ENCODE results near the gene EXOSC10.
"Not testable (repeated sequence)": the region's sequence is repeated elsewhere in the genome, so short reads cannot be mapped to it uniquely, and the experiment has no call there.

EXOSC10 gene

GRCh38 chr1:11107599-11107998 is 7.9 kb upstream of the EXOSC10 start:
- DNase-seq = no peak

- DNase-seq = no peak
Measured at GRCh38 chr1:11105586-11105985, 5.9 kb upstream of the EXOSC10 start.

GRCh38 chr1:11101347-11101746 is 1.7 kb upstream of the EXOSC10 start:
- no peak for DNase-seq

- DNase-seq = not testable (repeated sequence)
Measured at GRCh38 chr1:11100806-11101205, 1.1 kb upstream of the EXOSC10 start.

GRCh38 chr1:11100149-11100493 is 452 bp upstream of the EXOSC10 start:
- DNase-seq = no peak

GRCh38 chr1:11098931-11099309 is 749 bp downstream of the EXOSC10 start:
- no peak for DNase-seq

GRCh38 chr1:11083784-11084183 is 15.9 kb downstream of the EXOSC10 start:
- DNase-seq = not testable (repeated sequence)

GRCh38 chr1:11080931-11081330 is 18.7 kb downstream of the EXOSC10 start:
- DNase-seq = no peak

GRCh38 chr1:11078631-11079030 is 21.0 kb downstream of the EXOSC10 start:
- DNase-seq = no peak

- not testable (repeated sequence) for DNase-seq
Measured at GRCh38 chr1:11073398-11073797, 26.3 kb downstream of the EXOSC10 start.

- no peak for DNase-seq
Measured at GRCh38 chr1:11072216-11072917, 27.3 kb downstream of the EXOSC10 start.

- no peak for DNase-seq
Measured at GRCh38 chr1:11071463-11072215, 28.0 kb downstream of the EXOSC10 start.

GRCh38 chr1:11070876-11071275 is 28.8 kb downstream of the EXOSC10 start:
- no peak for DNase-seq

GRCh38 chr1:11068600-11069473 is 30.8 kb downstream of the EXOSC10 start:
- DNase-seq = no peak

GRCh38 chr1:11067716-11068599 is 31.7 kb downstream of the EXOSC10 start:
- no peak for DNase-seq

- DNase-seq = no peak
Measured at GRCh38 chr1:11065796-11066195, 33.9 kb downstream of the EXOSC10 start.

GRCh38 chr1:11064942-11065341 is 34.7 kb downstream of the EXOSC10 start:
- no peak for DNase-seq

- DNase-seq = not testable (repeated sequence)
Measured at GRCh38 chr1:11063937-11064537, 35.6 kb downstream of the EXOSC10 start.

- DNase-seq = no peak
Measured at GRCh38 chr1:11062965-11063401, 36.7 kb downstream of the EXOSC10 start.

- no peak for DNase-seq
Measured at GRCh38 chr1:11061652-11062365, 37.9 kb downstream of the EXOSC10 start.

Data from GDM1 (cell line).